ENCODE measurements around the gene WNK1. TPM values are rescaled to one million over a fixed set of nuclear protein-coding genes. Genes with fewer than 3 reads are reported as not detected.

WNK1 gene
- polyA plus RNA-seq, 1 donor (not counting 4 experiments of a cell fraction or from before 2014, with no cell fraction given): 72.3 TPM

- no peaks in the 10 kb centered on the region for H3K27me3 ChIP-seq (ENCODE audit: control insufficient read depth, extremely low read depth, insufficient read depth, low read length)
- peak overlapping the region in 1 of 3 experiments; percentile 30 for H3K4me3 ChIP-seq (ENCODE audit: control insufficient read depth in 2 of 3, extremely low read depth in 1 of 3, insufficient read depth in 2 of 3, low read depth in 1 of 3, low read length in 3 of 3)
- no peak for FAIRE-seq
- H3K27ac ChIP-seq (ENCODE audit: control insufficient read depth, insufficient read depth, low read length): peak overlapping the region; percentile 80
- peaks cover 43% of the 10 kb centered on the region for H3K4me1 ChIP-seq (ENCODE audit: control insufficient read depth, extremely low read depth, insufficient read depth, low read length)
- H2AFZ ChIP-seq (ENCODE audit: control insufficient read depth, low read length): no peak overlapping the region
- DNase-seq (ENCODE audit: low read depth, low spot score): no peak
- H3K9ac ChIP-seq (ENCODE audit: control insufficient read depth, extremely low read depth, insufficient read depth, low read length): peak overlapping the region; percentile 45
- TF ChIP-seq CTCF (optimal IDR thresholded peaks at IDR 0.05 in 1 of 3, IDR thresholded peaks at IDR 0.05 in 1 of 3, conservative IDR thresholded peaks at IDR 0.05 in 1 of 3; ENCODE audit: extremely low read depth in 1 of 3, insufficient read depth in 2 of 3, low read length in 3 of 3): no peak
- TF ChIP-seq EZH2 (IDR thresholded peaks at IDR 0.05; ENCODE audit: low read length): no peak
- H3K9me3 ChIP-seq (ENCODE audit: control insufficient read depth, low read depth, low read length): no peaks in the 10 kb centered on the region
- dilution Hi-C loops (cut with MboI; ENCODE audit: extremely low pct_ligation_motif_present, low sequenced_read_pairs): no loop called here
- no peaks in the 10 kb centered on the region for H3K9me1 ChIP-seq (ENCODE audit: control insufficient read depth, extremely low read depth, insufficient read depth, low read length)
- peaks cover 48% of the 10 kb centered on the region for H3K79me2 ChIP-seq (ENCODE audit: control insufficient read depth, insufficient read depth, low read length)
- H3K36me3 ChIP-seq (ENCODE audit: control insufficient read depth in 2 of 2, extremely low read depth in 1 of 2, insufficient read depth in 2 of 2, low read length in 2 of 2): no peaks in the 10 kb centered on the region
- H4K20me1 ChIP-seq (ENCODE audit: control insufficient read depth, extremely low read depth, insufficient read depth, low read length): no peaks in the 10 kb centered on the region
- H3K4me2 ChIP-seq (ENCODE audit: control insufficient read depth, extremely low read depth, insufficient read depth, low read depth, low read length): peak overlapping the region; percentile 68
Observed at GRCh38 chr12:851343-851742, 99.0 kb downstream of the WNK1 start.

GRCh38 chr12:851913-852312, 99.5 kb downstream of the WNK1 start:
- dilution Hi-C loops (cut with MboI; ENCODE audit: extremely low pct_ligation_motif_present, low sequenced_read_pairs): no loop called here

More at GRCh38 chr12:851913-852312, 99.5 kb downstream of the WNK1 start:
- H3K4me2 ChIP-seq (ENCODE audit: control insufficient read depth, extremely low read depth, insufficient read depth, low read depth, low read length): peak overlapping the region; percentile 68
- H3K79me2 ChIP-seq (ENCODE audit: control insufficient read depth, insufficient read depth, low read length): peaks cover 46% of the 10 kb centered on the region
- no peak for DNase-seq (ENCODE audit: low read depth, low spot score)
- no peaks in the 10 kb centered on the region for H3K27me3 ChIP-seq (ENCODE audit: control insufficient read depth, extremely low read depth, insufficient read depth, low read length)
- TF ChIP-seq CTCF (optimal IDR thresholded peaks at IDR 0.05 in 1 of 3, IDR thresholded peaks at IDR 0.05 in 1 of 3, conservative IDR thresholded peaks at IDR 0.05 in 1 of 3; ENCODE audit: extremely low read depth in 1 of 3, insufficient read depth in 2 of 3, low read length in 3 of 3) (no peak), EZH2 (IDR thresholded peaks at IDR 0.05; ENCODE audit: low read length) (no peak)
- peak overlapping the region; percentile 45 for H3K9ac ChIP-seq (ENCODE audit: control insufficient read depth, extremely low read depth, insufficient read depth, low read length)
- peak overlapping the region in 1 of 3 experiments; percentile 30 for H3K4me3 ChIP-seq (ENCODE audit: control insufficient read depth in 2 of 3, extremely low read depth in 1 of 3, insufficient read depth in 2 of 3, low read depth in 1 of 3, low read length in 3 of 3)
- no peaks in the 10 kb centered on the region for H4K20me1 ChIP-seq (ENCODE audit: control insufficient read depth, extremely low read depth, insufficient read depth, low read length)
- H3K27ac ChIP-seq (ENCODE audit: control insufficient read depth, insufficient read depth, low read length): peak overlapping the region; percentile 80
- no peak overlapping the region for H2AFZ ChIP-seq (ENCODE audit: control insufficient read depth, low read length)
- peaks cover 49% of the 10 kb centered on the region for H3K4me1 ChIP-seq (ENCODE audit: control insufficient read depth, extremely low read depth, insufficient read depth, low read length)
- no peaks in the 10 kb centered on the region for H3K36me3 ChIP-seq (ENCODE audit: control insufficient read depth in 2 of 2, extremely low read depth in 1 of 2, insufficient read depth in 2 of 2, low read length in 2 of 2)
- H3K9me1 ChIP-seq (ENCODE audit: control insufficient read depth, extremely low read depth, insufficient read depth, low read length): no peaks in the 10 kb centered on the region
- no peak for FAIRE-seq
- no peaks in the 10 kb centered on the region for H3K9me3 ChIP-seq (ENCODE audit: control insufficient read depth, low read depth, low read length)

Data from keratinocyte (primary cell).